Endothelial cell of umbilical vein (primary cell): ENCODE data around the gene HABP2. TPM values are rescaled to one million over a fixed set of nuclear protein-coding genes. Genes with fewer than 3 reads are reported as not detected.

ENCODE experiments used
- BruUV-seq: library from RNA; stranded (reverse); fragments of 400-500 nt; replicated peaks from 2 replicates; lab custom pipeline; 2021; lab: Mats Ljungman, UMichigan
- CTCF ChIA-PET: fragments of 300-600, 350-600 bp; sonication (Branson Sonifier 250); formaldehyde crosslinking; loops from one replicate; lab custom pipeline; 2021; ENCODE audit warnings: antibody characterized with exemption, inconsistent platforms; lab: Charles Lee
- POLR2A ChIA-PET: fragments of 300-600, 350-600 bp; sonication (Branson Sonifier 250); formaldehyde crosslinking; loops from one replicate; lab custom pipeline; 2021; ENCODE audit warnings: antibody characterized with exemption, inconsistent platforms; lab: Charles Lee
- DNase-seq: peaks from one replicate; pipeline ENCODE4 v3.0.0-alpha.2; 2011; ENCODE audit warnings: low read depth, low spot score
- FAIRE-seq: peaks from 2 replicates; lab custom pipeline; 2011; peaks lifted over from hg19 to GRCh38; lab: Jason Lieb, UNC
- H2AFZ ChIP-seq: 2 replicates; pipeline ENCODE4 v1.6.0; 2012; ENCODE audit warnings: low read depth, low read length, control low read depth, inconsistent platforms
- H3K27ac ChIP-seq: 2 replicates; pipeline ENCODE4 v1.5.1; 2011; ENCODE audit warnings: low read depth, mild to moderate bottlenecking, control low read depth, low read length, moderate library complexity; ENCODE audit not compliant: insufficient read depth
- H3K27me3 ChIP-seq, 2 experiments: 2 replicates each; pipeline versions ENCODE4 v1.6.0 to v1.6.1; 2011; ENCODE audit warnings: low read length in 2 of 2, mixed read lengths in 1 of 2; ENCODE audit not compliant: control insufficient read depth in 2 of 2, insufficient read depth in 2 of 2
- H3K36me3 ChIP-seq, 2 experiments: 2 replicates in 1 of 2; 3 replicates in 1 of 2; pipeline ENCODE4 v1.5.1; 2011; ENCODE audit warnings: low read length in 2 of 2, mild to moderate bottlenecking in 1 of 2, moderate library complexity in 1 of 2; ENCODE audit not compliant: control insufficient read depth in 2 of 2, insufficient read depth in 2 of 2; ENCODE audit errors: extremely low read depth in 1 of 2
- H3K4me1 ChIP-seq: 3 replicates; pipeline ENCODE4 v1.5.1; 2011; ENCODE audit warnings: mild to moderate bottlenecking, low read length; ENCODE audit not compliant: control insufficient read depth, insufficient read depth; ENCODE audit errors: extremely low read depth
- H3K4me2 ChIP-seq: 2 replicates; pipeline ENCODE4 v1.6.1; 2011; ENCODE audit warnings: low read length, control low read depth, mixed read lengths; ENCODE audit not compliant: insufficient read depth
- H3K4me3 ChIP-seq, 3 experiments: fragments of 200-600 bp in 1 of 3; sonication (generic), shearing (Covaris generic) in 1 of 3; replicated peaks in 1 of 3; 2 replicates each; pipeline ENCODE4 v1.5.1; 2011 to 2016; ENCODE audit warnings: control low read depth in 3 of 3, low read length in 3 of 3, mild to moderate bottlenecking in 2 of 3, inconsistent platforms in 1 of 3, low read depth in 1 of 3, moderate library complexity in 1 of 3; ENCODE audit not compliant: insufficient read depth in 1 of 3
- H3K79me2 ChIP-seq: 2 replicates; pipeline ENCODE4 v1.6.0; 2012; ENCODE audit warnings: low read length, inconsistent platforms; ENCODE audit not compliant: control insufficient read depth, insufficient read depth
- H3K9ac ChIP-seq: replicated peaks from 2 replicates; pipeline ENCODE3; 2011; ENCODE audit warnings: low read length, control low read depth; ENCODE audit not compliant: insufficient read depth; ENCODE audit errors: extremely low read depth
- H3K9me1 ChIP-seq: replicated peaks from 3 replicates; pipeline ENCODE4 v1.6.0; 2011; ENCODE audit warnings: mild to moderate bottlenecking, low read length; ENCODE audit not compliant: control insufficient read depth, insufficient read depth; ENCODE audit errors: extremely low read depth
- H3K9me3 ChIP-seq: replicated peaks from 2 replicates; pipeline ENCODE4 v1.5.1; 2012; ENCODE audit warnings: low read length, inconsistent platforms; ENCODE audit not compliant: control insufficient read depth, insufficient read depth
- H4K20me1 ChIP-seq: replicated peaks from 2 replicates; pipeline ENCODE3; 2011; ENCODE audit warnings: mild to moderate bottlenecking, low read length; ENCODE audit not compliant: control insufficient read depth, insufficient read depth; ENCODE audit errors: extremely low read depth
- EZH2 ChIP-seq: IDR thresholded peaks from 2 replicates; pipeline ENCODE4 v1.6.1; 2012; ENCODE audit warnings: borderline replicate concordance, low read depth, mild to moderate bottlenecking, moderate library complexity, low read length, inconsistent platforms; ENCODE audit not compliant: severe bottlenecking
- FOS ChIP-seq: IDR thresholded peaks from 2 replicates; pipeline ENCODE4 v1.6.1; 2011; ENCODE audit warnings: mild to moderate bottlenecking, low read length, moderate library complexity, borderline replicate concordance; ENCODE audit not compliant: insufficient read depth
- GATA2 ChIP-seq: IDR thresholded peaks from 2 replicates; pipeline ENCODE4 v1.7.0; 2011; ENCODE audit warnings: low read depth, mild to moderate bottlenecking, moderate library complexity, mixed read lengths, low read length; ENCODE audit not compliant: insufficient read length, insufficient read depth
- JUN ChIP-seq: IDR thresholded peaks from 2 replicates; pipeline ENCODE4 v1.6.1; 2011; ENCODE audit warnings: borderline replicate concordance, low read depth; ENCODE audit not compliant: insufficient read length, insufficient read depth
- MYC ChIP-seq: IDR thresholded peaks from one replicate; pipeline ENCODE4 v1.6.1; 2011; ENCODE audit warnings: mild to moderate bottlenecking, low read depth, low read length
- POLR2A ChIP-seq: IDR thresholded peaks from 2 replicates; pipeline ENCODE4 v1.6.1; 2012; ENCODE audit warnings: low read depth, mild to moderate bottlenecking, control low read depth, low read length
- POLR2AphosphoS5 ChIP-seq: IDR thresholded peaks from 2 replicates; pipeline ENCODE4 v1.6.1; 2012; ENCODE audit warnings: low read depth, mild to moderate bottlenecking, control low read depth, low read length, moderate library complexity; ENCODE audit not compliant: insufficient read depth
- dilution Hi-C: fragments of 300-500 bp; cut with MboI; formaldehyde crosslinking; loops from one replicate; pipeline ENCODE4 v1.15.0; 2019; ENCODE audit warnings: low sequenced_read_pairs; ENCODE audit not compliant: extremely low pct_ligation_motif_present
- intact Hi-C: fragments of 100-400 bp; cut with micrococcal nuclease; formaldehyde crosslinking; loops from one replicate; pipeline ENCODE4 v1.10.0; 2022
- polyA plus RNA-seq, 4 experiments: library from polyadenylated mRNA; depleted of rRNA in 3 of 4; stranded (reverse) in 3 of 4; unstranded in 1 of 4; fragments of >200 nt; gene quantifications; 2 replicates each; pipeline versions ENCODE4 v1.2.1 to v1.2.3, GENCODE V29; 2011 to 2012; ENCODE audit warnings: missing spikeins in 1 of 4
- total RNA-seq: library from RNA; stranded (reverse); gene quantifications from 2 replicates; pipeline ENCODE4 v1.2.3, GENCODE V29; 2021
- TF ChIP-seq, protein P1 (sequence below), 2 donors: IDR thresholded peaks; 1 replicate in 1 of 2; 2 replicates in 1 of 2; pipeline ENCODE4 v1.5.1; 2011; ENCODE audit warnings: low read length in 2 of 2, mild to moderate bottlenecking in 2 of 2, moderate library complexity in 2 of 2, control low read depth in 1 of 2, inconsistent platforms in 1 of 2, low read depth in 1 of 2; ENCODE audit not compliant: insufficient read depth in 1 of 2; ENCODE audit errors: extremely low read depth in 1 of 2
- TF ChIP-seq, protein P2 (sequence below): IDR thresholded peaks from 2 replicates; pipeline ENCODE4 v1.6.1; 2011; ENCODE audit not compliant: insufficient read depth, insufficient read length

The HABP2 gene
- total and polyA plus RNA-seq, 2 donors (not counting 3 experiments of a cell fraction or from before 2014, with no cell fraction given): 0.04 TPM; not detected in 1

DNA sequence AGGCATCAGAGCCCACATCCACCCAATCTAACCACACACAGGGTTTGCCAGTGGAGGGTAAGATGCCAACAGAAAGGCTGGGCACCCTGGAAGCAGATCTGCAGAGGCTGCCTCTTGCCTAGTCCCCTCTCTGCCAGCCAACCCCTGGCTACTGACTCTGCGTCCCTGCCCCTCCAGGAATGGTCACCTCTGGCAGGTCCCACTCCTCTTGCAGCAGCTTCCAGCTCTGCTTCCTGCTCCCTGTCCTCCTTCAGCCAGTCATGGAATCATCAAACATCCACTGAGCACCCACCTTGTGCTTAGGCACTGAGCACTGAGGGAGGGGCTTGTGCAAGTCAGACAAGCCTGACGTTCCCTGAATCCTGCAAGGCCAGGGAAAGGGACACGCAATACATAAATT lies 20.1 kb upstream of the HABP2 start:
- no peak overlapping the region for H2AFZ ChIP-seq
- H3K79me2 ChIP-seq: no peaks in the 10 kb centered on the region
- H3K9me3 ChIP-seq: no peaks in the 10 kb centered on the region
- ChIA-PET CTCF (interaction anchor here (1.0 kb wide), 1 partner anchor 31 kb away, joined by 3 read pairs; no protein-coding TSS in a partner anchor), POLR2A (no interaction called here)
- no peaks in the 10 kb centered on the region for H3K9me1 ChIP-seq
- H3K9ac ChIP-seq: no peak overlapping the region
- no peak for TF ChIP-seq POLR2AphosphoS5
- no peak for TF ChIP-seq EZH2
- no peak for TF ChIP-seq GATA2
- TF ChIP-seq MYC: no peak
- no peak for TF ChIP-seq JUN
- H3K36me3 ChIP-seq: no peaks in the 10 kb centered on the region
- DNase-seq: no peak
- no peak for FAIRE-seq
- no peaks in the 10 kb centered on the region for H3K4me1 ChIP-seq
- no TSS peak for BruUV-seq
- H3K4me3 ChIP-seq: no peak overlapping the region
- H3K27me3 ChIP-seq: no peaks in the 10 kb centered on the region
- intact Hi-C loops (no loop called here), dilution Hi-C loops (no loop called here)
- no peaks in the 10 kb centered on the region for H4K20me1 ChIP-seq
- no peak overlapping the region for H3K4me2 ChIP-seq
- H3K27ac ChIP-seq: no peak overlapping the region

DNA sequence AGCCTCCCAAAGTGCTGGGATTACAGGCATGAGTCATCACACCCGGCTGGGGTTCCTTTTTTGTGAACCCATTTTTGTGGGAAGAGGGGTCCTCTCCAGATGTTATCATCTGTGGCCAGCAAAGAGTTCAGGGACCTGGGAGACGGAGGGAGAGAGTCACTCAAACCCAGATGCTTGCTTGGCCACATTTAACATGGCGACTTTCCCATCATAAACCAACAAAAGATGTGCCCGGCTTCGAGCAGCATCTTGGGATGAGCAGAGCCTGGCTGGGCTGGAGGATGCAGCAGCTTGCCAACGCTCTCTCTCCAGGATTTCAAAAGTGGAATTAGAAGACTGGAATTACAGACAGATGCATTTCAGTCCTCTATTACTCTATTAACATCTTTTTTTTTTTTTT lies 19.1 kb upstream of the HABP2 start:
- H3K4me3 ChIP-seq: no peak overlapping the region
- H3K9ac ChIP-seq: no peak overlapping the region
- intact Hi-C loops (no loop called here), dilution Hi-C loops (no loop called here)
- no peak for DNase-seq
- no peak for FAIRE-seq
- CTCF ChIA-PET: no interaction called here
- POLR2A ChIA-PET: no interaction called here
- H3K4me1 ChIP-seq: no peaks in the 10 kb centered on the region
- H3K27ac ChIP-seq: no peak overlapping the region
- H3K79me2 ChIP-seq: no peaks in the 10 kb centered on the region
- H4K20me1 ChIP-seq: no peaks in the 10 kb centered on the region
- H2AFZ ChIP-seq: no peak overlapping the region
- no TSS peak for BruUV-seq
- no peaks in the 10 kb centered on the region for H3K27me3 ChIP-seq
- no peak for TF ChIP-seq JUN
- TF ChIP-seq EZH2: no peak
- no peak for TF ChIP-seq POLR2A
- TF ChIP-seq FOS: no peak
- TF ChIP-seq, protein P1, sequence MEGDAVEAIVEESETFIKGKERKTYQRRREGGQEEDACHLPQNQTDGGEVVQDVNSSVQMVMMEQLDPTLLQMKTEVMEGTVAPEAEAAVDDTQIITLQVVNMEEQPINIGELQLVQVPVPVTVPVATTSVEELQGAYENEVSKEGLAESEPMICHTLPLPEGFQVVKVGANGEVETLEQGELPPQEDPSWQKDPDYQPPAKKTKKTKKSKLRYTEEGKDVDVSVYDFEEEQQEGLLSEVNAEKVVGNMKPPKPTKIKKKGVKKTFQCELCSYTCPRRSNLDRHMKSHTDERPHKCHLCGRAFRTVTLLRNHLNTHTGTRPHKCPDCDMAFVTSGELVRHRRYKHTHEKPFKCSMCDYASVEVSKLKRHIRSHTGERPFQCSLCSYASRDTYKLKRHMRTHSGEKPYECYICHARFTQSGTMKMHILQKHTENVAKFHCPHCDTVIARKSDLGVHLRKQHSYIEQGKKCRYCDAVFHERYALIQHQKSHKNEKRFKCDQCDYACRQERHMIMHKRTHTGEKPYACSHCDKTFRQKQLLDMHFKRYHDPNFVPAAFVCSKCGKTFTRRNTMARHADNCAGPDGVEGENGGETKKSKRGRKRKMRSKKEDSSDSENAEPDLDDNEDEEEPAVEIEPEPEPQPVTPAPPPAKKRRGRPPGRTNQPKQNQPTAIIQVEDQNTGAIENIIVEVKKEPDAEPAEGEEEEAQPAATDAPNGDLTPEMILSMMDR (IDR thresholded peaks at IDR 0.05; ENCODE audit: extremely low read depth in 1 of 2, insufficient read depth in 1 of 2, low read depth in 1 of 2, low read length in 2 of 2): no peak
- no peak for TF ChIP-seq MYC
- no peak for TF ChIP-seq POLR2AphosphoS5
- TF ChIP-seq, protein P2, sequence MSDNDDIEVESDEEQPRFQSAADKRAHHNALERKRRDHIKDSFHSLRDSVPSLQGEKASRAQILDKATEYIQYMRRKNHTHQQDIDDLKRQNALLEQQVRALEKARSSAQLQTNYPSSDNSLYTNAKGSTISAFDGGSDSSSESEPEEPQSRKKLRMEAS: no peak
- no peak for TF ChIP-seq GATA2
- H3K4me2 ChIP-seq: no peak overlapping the region
- no peaks in the 10 kb centered on the region for H3K36me3 ChIP-seq
- H3K9me1 ChIP-seq: no peaks in the 10 kb centered on the region
- no peaks in the 10 kb centered on the region for H3K9me3 ChIP-seq
